Stomach (tissue), 9 donors: ENCODE measurements around the gene CYP46A1. TPM values are rescaled to one million over a fixed set of nuclear protein-coding genes. Genes with fewer than 3 reads are reported as not detected.

Source experiments
- DNase-seq, 2 donors: peaks; one replicate each; pipeline versions ENCODE4 v3.0.0 to v3.0.0-alpha.2; 2013 to 2019
- H3K27ac ChIP-seq, 5 donors: fragments of 200-600 bp in 4 of 5; sonication (generic) in 4 of 5; one replicate each; pipeline ENCODE4 v1.5.1; 2013 to 2019; ENCODE audit warnings: mild to moderate bottlenecking in 1 of 5, moderate library complexity in 1 of 5
- H3K27me3 ChIP-seq, 3 donors: fragments of 200-600 bp; sonication (generic); one replicate each; pipeline ENCODE4 v1.5.1; 2017 to 2019; ENCODE audit warnings: mixed run types in 1 of 3
- H3K36me3 ChIP-seq, 4 donors: fragments of 200-600 bp; sonication (generic); 1 replicate in 3 of 4; 2 replicates in 1 of 4; pipeline ENCODE4 v1.5.1; 2016 to 2019
- H3K4me1 ChIP-seq, 4 donors: fragments of 200-600 bp; sonication (generic); one replicate each; pipeline ENCODE4 v1.5.1; 2016 to 2019
- H3K4me3 ChIP-seq, 4 donors: fragments of 200-600 bp; sonication (generic) in 3 of 4; one replicate each; pipeline ENCODE4 v1.5.1; 2016 to 2019; ENCODE audit warnings: mild to moderate bottlenecking in 1 of 4
- H3K9me3 ChIP-seq, 4 donors: fragments of 200-600 bp; sonication (generic); one replicate each; pipeline ENCODE4 v1.5.1; 2016 to 2019
- EP300 ChIP-seq: sonication (generic); formaldehyde crosslinking; IDR thresholded peaks from one replicate; pipeline ENCODE4 v1.6.1; 2017; ENCODE audit warnings: antibody characterized with exemption
- POLR2A ChIP-seq, 4 donors: fragments of 450-650 bp; IDR thresholded peaks; one replicate each; pipeline ENCODE4 v1.6.1; 2016; ENCODE audit warnings: antibody characterized with exemption in 4 of 4, control low read depth in 2 of 4, mild to moderate bottlenecking in 1 of 4, moderate library complexity in 1 of 4
- POLR2AphosphoS5 ChIP-seq, 3 donors: sonication (generic); formaldehyde crosslinking; IDR thresholded peaks; one replicate each; pipeline ENCODE4 v1.6.1; 2016; ENCODE audit warnings: antibody characterized with exemption in 3 of 3
- WGBS, 5 donors: extraction: QIAGEN DNeasy Blood & Tissue Kit in 3 of 5; methylation state at CpG; one replicate each; pipeline versions ENCODE4 v1.1.5 to v1.1.7; 2013 to 2018; 5-methylcytosine and 5-hydroxymethylcytosine counted together
- intact Hi-C: fragments of 100-400 bp; cut with DNase I; formaldehyde crosslinking; loops from one replicate; pipeline ENCODE4 v1.15.1; 2023; ENCODE audit warnings: low total_unique reads
- polyA plus RNA-seq, 3 donors: library from polyadenylated mRNA; stranded (reverse); fragments of 200-250 nt; gene quantifications; one replicate each; pipeline ENCODE4 v1.2.3, GENCODE V29; 2013
- total RNA-seq, 5 donors: library from RNA; depleted of rRNA; stranded (reverse); fragments of >200 nt; gene quantifications; one replicate each; pipeline versions ENCODE4 v1.1.0 to v1.2.3, GENCODE V29; 2014 to 2016
- TF ChIP-seq, protein P1 (sequence below), 7 experiments: fragments of 450-650 bp in 4 of 7; fragments of 200-600 bp in 3 of 7; sonication (generic) in 3 of 7; IDR thresholded peaks; one replicate each; pipeline ENCODE4 v1.5.1; 2016 to 2019; ENCODE audit warnings: antibody characterized with exemption in 7 of 7, control low read depth in 2 of 7, mild to moderate bottlenecking in 1 of 7
- donor health status: healthy with polysubstance abuse.
- donor health status: Bipolar disorder and iron deficiency.
- donor health status: healthy.

The CYP46A1 gene
- total and polyA plus RNA-seq, 8 donors = 0.15 to 2.9 (median 0.92) TPM; not detected in 2

DNA sequence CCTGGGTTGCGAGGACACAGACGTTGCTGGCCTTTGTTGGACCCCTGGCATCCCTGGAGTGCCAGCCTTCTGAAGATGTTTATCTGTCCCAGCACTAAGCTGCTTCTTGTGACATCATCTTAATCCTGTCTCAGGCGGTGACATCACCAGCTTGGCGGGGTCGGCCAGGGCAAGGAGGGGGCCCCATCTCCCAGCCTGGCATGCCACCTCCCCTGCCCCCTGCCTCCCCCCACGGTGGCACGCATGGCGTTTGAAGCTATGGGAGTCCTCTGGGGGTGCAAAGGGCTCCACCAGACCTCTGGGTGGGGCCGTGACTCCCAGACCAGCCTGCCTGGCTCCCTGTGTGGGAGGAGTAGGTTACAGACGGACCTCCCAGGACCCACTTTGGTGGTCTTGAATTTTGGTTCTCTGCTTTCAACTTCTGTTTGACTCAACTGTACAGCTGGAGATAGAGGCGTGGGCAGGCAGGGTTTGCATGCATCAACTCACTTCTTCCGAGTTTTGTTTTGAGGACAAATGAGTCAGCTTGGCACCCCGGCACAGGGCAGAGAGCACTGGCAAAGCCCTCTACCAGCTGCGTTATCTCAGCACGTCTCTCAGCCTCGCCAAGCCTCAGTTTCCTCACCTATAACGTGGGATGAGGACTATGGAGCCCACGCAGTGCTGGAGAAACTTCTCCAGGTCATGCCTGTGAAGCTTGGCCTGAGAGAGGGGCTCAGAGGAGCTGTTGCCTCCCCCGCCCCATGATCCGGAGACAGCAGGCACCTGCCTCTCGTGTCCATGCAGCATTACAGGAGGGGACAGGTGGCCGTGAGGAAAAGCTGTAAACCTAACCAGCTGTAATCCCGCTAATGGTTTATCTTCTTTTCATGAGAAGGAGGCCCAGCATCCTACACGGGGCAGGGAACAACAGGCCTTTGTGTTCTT, 70.3 kb downstream of the CYP46A1 start:
- Histone ChIP-seq H3K4me1 (peaks cover 40 to 94% (median 74%) of the 10 kb centered on the region in 4 donors), H3K4me3 (no peak overlapping the region), H3K27me3 (peaks cover 0 to 12% (median 7%) of the 10 kb centered on the region in 3 donors), H3K27ac (peak overlapping the region; percentile 3 to 85 (median 77)), H3K9me3 (no peaks in the 10 kb centered on the region), H3K36me3 (no peaks in the 10 kb centered on the region)
- intact Hi-C loops = no loop called here
- WGBS, 5 donors = 56 to 64% (median 58%) methylated on average over 21 to 24 of the region's 24 CpGs
- no peak for TF ChIP-seq EP300
- TF ChIP-seq, protein P1, sequence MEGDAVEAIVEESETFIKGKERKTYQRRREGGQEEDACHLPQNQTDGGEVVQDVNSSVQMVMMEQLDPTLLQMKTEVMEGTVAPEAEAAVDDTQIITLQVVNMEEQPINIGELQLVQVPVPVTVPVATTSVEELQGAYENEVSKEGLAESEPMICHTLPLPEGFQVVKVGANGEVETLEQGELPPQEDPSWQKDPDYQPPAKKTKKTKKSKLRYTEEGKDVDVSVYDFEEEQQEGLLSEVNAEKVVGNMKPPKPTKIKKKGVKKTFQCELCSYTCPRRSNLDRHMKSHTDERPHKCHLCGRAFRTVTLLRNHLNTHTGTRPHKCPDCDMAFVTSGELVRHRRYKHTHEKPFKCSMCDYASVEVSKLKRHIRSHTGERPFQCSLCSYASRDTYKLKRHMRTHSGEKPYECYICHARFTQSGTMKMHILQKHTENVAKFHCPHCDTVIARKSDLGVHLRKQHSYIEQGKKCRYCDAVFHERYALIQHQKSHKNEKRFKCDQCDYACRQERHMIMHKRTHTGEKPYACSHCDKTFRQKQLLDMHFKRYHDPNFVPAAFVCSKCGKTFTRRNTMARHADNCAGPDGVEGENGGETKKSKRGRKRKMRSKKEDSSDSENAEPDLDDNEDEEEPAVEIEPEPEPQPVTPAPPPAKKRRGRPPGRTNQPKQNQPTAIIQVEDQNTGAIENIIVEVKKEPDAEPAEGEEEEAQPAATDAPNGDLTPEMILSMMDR (IDR thresholded peaks at IDR 0.05) = no peak
- peak in 1 of 3 donors; percentile 14 for TF ChIP-seq POLR2AphosphoS5 (IDR thresholded peaks at IDR 0.05)
- TF ChIP-seq POLR2A (IDR thresholded peaks at IDR 0.05) = no peak
- no peak for DNase-seq

DNA sequence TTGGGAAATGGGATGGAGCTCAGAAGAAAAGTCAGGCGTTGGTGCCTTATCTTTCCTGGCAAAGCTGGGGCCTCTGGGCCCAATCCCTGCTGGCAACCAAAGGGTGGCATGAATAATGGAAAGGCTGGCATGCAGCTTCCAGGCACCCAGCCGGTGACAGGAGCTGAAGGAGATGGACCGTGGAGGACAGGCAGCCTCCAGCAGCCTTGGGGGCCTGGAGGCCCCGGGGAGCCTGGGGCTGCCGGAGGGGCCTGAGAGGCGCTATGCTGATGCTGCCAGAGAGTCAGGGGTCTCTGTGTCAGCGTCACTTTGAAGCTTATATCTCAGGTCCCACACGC, 70.9 kb downstream of the CYP46A1 start:
- TF ChIP-seq POLR2A (IDR thresholded peaks at IDR 0.05) (no peak), POLR2AphosphoS5 (IDR thresholded peaks at IDR 0.05) (no peak), EP300 (no peak)
- TF ChIP-seq, protein P1 (IDR thresholded peaks at IDR 0.05) = no peak
- H3K36me3 ChIP-seq = no peaks in the 10 kb centered on the region
- H3K4me1 ChIP-seq = peaks cover 40 to 92% (median 69%) of the 10 kb centered on the region in 4 donors
- H3K27ac ChIP-seq = peak overlapping the region in 4 of 5 donors; percentile 32 to 85 (median 72)
- no peak overlapping the region for H3K4me3 ChIP-seq
- 58 to 73% (median 60%) methylated on average over 8 of the region's 8 CpGs for WGBS, 5 donors
- no peak for DNase-seq
- no peaks in the 10 kb centered on the region for H3K9me3 ChIP-seq
- peaks cover 0 to 12% (median 7%) of the 10 kb centered on the region in 3 donors for H3K27me3 ChIP-seq
- intact Hi-C loops = no loop called here

DNA sequence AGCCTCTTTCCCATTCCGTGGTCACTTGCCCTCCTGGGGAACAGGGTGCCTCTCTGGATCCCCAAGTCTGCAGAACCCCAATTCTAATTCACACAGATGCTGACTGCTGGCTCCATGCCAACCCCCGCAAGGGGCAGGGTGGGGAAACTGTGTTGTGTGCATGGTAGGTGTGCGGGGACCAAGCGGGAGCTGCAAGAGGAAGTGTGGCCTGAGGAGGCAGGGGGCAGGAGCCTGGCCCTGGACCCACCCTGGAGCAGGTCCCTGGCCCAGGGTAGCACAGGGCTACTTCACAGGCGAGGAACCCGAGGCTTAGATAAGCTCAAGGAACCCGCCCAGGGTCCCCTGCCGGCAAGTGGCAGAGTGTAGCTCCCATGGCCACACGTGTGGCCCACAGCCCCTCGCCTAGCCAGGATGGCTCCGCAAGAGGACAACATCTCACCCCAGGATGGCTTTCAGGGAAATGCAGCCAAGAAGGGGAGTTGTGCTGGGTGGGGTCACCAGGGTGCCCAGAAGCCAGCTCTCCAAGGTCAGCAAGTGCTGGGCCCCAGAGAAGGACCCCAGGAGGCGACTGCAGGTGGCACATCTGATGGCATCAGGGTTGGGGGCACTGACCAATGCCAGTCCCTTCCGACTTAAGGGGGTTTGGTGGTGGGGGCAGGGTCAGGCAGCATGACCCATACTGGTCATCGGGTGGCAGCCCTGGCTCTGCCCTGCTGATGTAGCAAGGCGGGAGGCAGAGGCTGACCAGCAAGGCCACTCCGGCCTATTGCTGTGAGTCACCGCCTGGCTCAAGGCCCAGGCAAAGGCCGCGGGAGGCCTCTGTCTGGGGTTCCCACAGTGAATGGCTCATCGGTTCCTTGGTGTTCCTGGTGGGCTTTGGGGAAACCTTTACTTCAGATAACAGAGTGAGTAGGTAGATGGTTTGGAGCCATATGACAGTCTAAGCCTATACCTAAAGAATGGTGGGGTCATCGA, 71.8 kb downstream of the CYP46A1 start:
- no peak overlapping the region for H3K4me3 ChIP-seq
- no peaks in the 10 kb centered on the region for H3K36me3 ChIP-seq
- WGBS, 5 donors = 43 to 55% (median 49%) methylated on average over 15 to 21 of the region's 21 CpGs
- DNase-seq = peak; percentile 77 to 83
- no peak for TF ChIP-seq EP300
- TF ChIP-seq POLR2AphosphoS5 (IDR thresholded peaks at IDR 0.05) = peak in 1 of 3 donors; percentile 61
- TF ChIP-seq, protein P1 (IDR thresholded peaks at IDR 0.05) = no peak
- intact Hi-C loops = no loop called here
- peaks cover 0 to 12% (median 7%) of the 10 kb centered on the region in 3 donors for H3K27me3 ChIP-seq
- H3K9me3 ChIP-seq = no peaks in the 10 kb centered on the region
- H3K4me1 ChIP-seq = peaks cover 40 to 97% (median 65%) of the 10 kb centered on the region in 4 donors
- peak overlapping the region in 4 of 5 donors; percentile 52 to 85 (median 72) for H3K27ac ChIP-seq

DNA sequence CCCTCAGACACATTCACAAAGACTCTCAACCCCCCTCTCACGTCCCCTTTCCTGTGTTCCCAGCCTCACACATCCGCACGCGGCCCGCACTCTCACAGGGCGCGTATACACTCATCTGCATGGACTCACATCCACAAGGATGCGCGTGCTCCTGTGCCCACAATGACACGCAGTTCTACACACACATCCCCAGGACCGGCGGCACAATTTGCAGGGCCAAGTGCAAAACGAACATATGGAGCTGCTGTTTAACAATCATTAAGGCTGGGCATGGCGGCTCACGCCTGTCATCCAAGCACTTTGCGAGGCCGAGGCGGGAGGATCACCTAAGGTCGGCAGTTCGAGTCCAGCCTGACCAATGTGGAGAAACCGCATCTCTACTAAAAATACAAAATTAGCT, 72.7 kb downstream of the CYP46A1 start:
- no peak for DNase-seq

More for the DNA sequence above, 72.7 kb downstream of the CYP46A1 start:
- WGBS, 5 donors = 91 to 93% (median 91%) methylated on average over 17 to 21 of the region's 21 CpGs
- H3K27me3 ChIP-seq = peaks cover 0 to 12% (median 7%) of the 10 kb centered on the region in 3 donors
- intact Hi-C loops = no loop called here
- H3K36me3 ChIP-seq = no peaks in the 10 kb centered on the region
- H3K4me1 ChIP-seq = peaks cover 40 to 90% (median 60%) of the 10 kb centered on the region in 4 donors
- H3K4me3 ChIP-seq = no peak overlapping the region
- H3K9me3 ChIP-seq = no peaks in the 10 kb centered on the region
- peak overlapping the region in 4 of 5 donors; percentile 52 to 85 (median 72) for H3K27ac ChIP-seq
- TF ChIP-seq EP300 (no peak), POLR2AphosphoS5 (IDR thresholded peaks at IDR 0.05) (no peak), POLR2A (IDR thresholded peaks at IDR 0.05) (no peak)
- TF ChIP-seq, protein P1 (IDR thresholded peaks at IDR 0.05) = no peak
